Kidney (tissue), 14 donors: ENCODE data around the gene CRTC1. TPM values are rescaled to one million over a fixed set of nuclear protein-coding genes. Genes with fewer than 3 reads are reported as not detected.

Experiments
- DNase-seq, 5 donors: peaks; one replicate each; pipeline ENCODE4 v3.0.0-alpha.2; 2013 to 2020
- FAIRE-seq: peaks from 2 replicates; lab custom pipeline; 2012; peaks lifted over from hg19 to GRCh38; lab: Jason Lieb, UNC
- H3K27ac ChIP-seq, 2 donors: one replicate each; pipeline ENCODE4 v1.7.0; 2013; ENCODE audit warnings: low read depth in 2 of 2, low read length in 2 of 2, inconsistent platforms in 1 of 2
- H3K27me3 ChIP-seq: one replicate; pipeline ENCODE4 v1.7.1; 2013; ENCODE audit warnings: low read length, inconsistent platforms; ENCODE audit not compliant: control insufficient read depth, insufficient read depth
- H3K36me3 ChIP-seq, 3 donors: one replicate each; pipeline versions ENCODE4 v1.7.0 to v1.7.1; 2013; ENCODE audit warnings: low read length in 3 of 3, control low read depth in 1 of 3, inconsistent platforms in 1 of 3; ENCODE audit not compliant: insufficient read depth in 3 of 3, control insufficient read depth in 2 of 3
- H3K4me1 ChIP-seq, 3 donors: one replicate each; pipeline versions ENCODE4 v1.7.0 to v1.7.1; 2013; ENCODE audit warnings: low read length in 3 of 3, inconsistent platforms in 1 of 3, low read depth in 1 of 3; ENCODE audit not compliant: control insufficient read depth in 2 of 3, insufficient read depth in 2 of 3
- H3K4me3 ChIP-seq, 3 donors: one replicate each; pipeline versions ENCODE4 v1.7.0 to v1.8.1; 2013; ENCODE audit warnings: low read length in 3 of 3, control low read depth in 1 of 3, inconsistent platforms in 1 of 3
- H3K9ac ChIP-seq, 3 donors: one replicate each; pipeline versions ENCODE4 v1.7.0 to v1.7.1; 2013; ENCODE audit warnings: low read length in 3 of 3, control low read depth in 1 of 3, inconsistent platforms in 1 of 3
- H3K9me3 ChIP-seq, 3 donors: one replicate each; pipeline versions ENCODE4 v1.7.0 to v1.7.1; 2013; ENCODE audit warnings: low read length in 3 of 3, control low read depth in 1 of 3, inconsistent platforms in 1 of 3; ENCODE audit not compliant: control insufficient read depth in 2 of 3, insufficient read depth in 1 of 3
- CTCF ChIP-seq: IDR thresholded peaks from 3 replicates; pipeline ENCODE4 v1.5.1; 2012; ENCODE audit warnings: mild to moderate bottlenecking, moderate library complexity, borderline replicate concordance; ENCODE audit not compliant: insufficient read depth; ENCODE audit errors: extremely low read depth
- intact Hi-C: fragments of 100-400 bp; cut with DNase I; formaldehyde crosslinking; loops from one replicate; pipeline ENCODE4 v1.11.1; 2022
- polyA plus RNA-seq: library from polyadenylated mRNA; stranded (reverse); fragments of 350-450 nt; fragmentation: Illumina TruSeq; extraction: RNeasy Lipid Tissue Mini Kit (QIAGEN cat#74804); gene quantifications from one replicate; pipeline ENCODE4 v1.2.3, GENCODE V29; 2014; ENCODE audit warnings: low read depth, low replicate concordance; ENCODE audit not compliant: insufficient read depth
- total RNA-seq: library from RNA; stranded (reverse); fragmentation: NEBNext Ultra II Directional; extraction: Animal tissue kit (Norgen Biotek cat#: 25700); gene quantifications from one replicate; pipeline ENCODE4 v1.2.1, GENCODE V29; 2021
- donor health status: control.
- donor health status: control.
- donor health status: control.
- donor health status: control.
- donor health status: control.
- donor health status: DM: yes; HTN: yes; CAD: no.
- donor health status: Normal renal cell carcinoma (clear cell type).

The CRTC1 gene
- total and polyA plus RNA-seq, 2 donors from 2014 or later: 10.9 to 26.8 TPM

GRCh38 chr19:18796239-18796638, 112.8 kb downstream of the CRTC1 start:
- TF ChIP-seq CTCF: no peak
- Histone ChIP-seq H3K36me3 (no peaks in the 10 kb centered on the region), H3K4me1 (no peaks in the 10 kb centered on the region), H3K27ac (no peak overlapping the region), H3K27me3 (peaks cover 9% of the 10 kb centered on the region), H3K9ac (no peak overlapping the region), H3K9me3 (no peaks in the 10 kb centered on the region), H3K4me3 (no peak overlapping the region)
- FAIRE-seq: no peak
- no peak for DNase-seq
- intact Hi-C loops: no loop called here

GRCh38 chr19:18798384-18799352, 115.2 kb downstream of the CRTC1 start:
- DNase-seq: peak in 3 of 5 donors; percentile 49 to 75 (median 73)
- H3K4me3 ChIP-seq: no peak overlapping the region
- no peak for TF ChIP-seq CTCF
- H3K36me3 ChIP-seq: no peaks in the 10 kb centered on the region
- no peak for FAIRE-seq
- H3K9ac ChIP-seq: no peak overlapping the region
- no peaks in the 10 kb centered on the region for H3K9me3 ChIP-seq
- no peaks in the 10 kb centered on the region for H3K4me1 ChIP-seq
- no peak overlapping the region for H3K27ac ChIP-seq
- H3K27me3 ChIP-seq: peaks cover 5% of the 10 kb centered on the region
- intact Hi-C loops: no loop called here

- no peak for TF ChIP-seq CTCF
- Histone ChIP-seq H3K9ac (no peak overlapping the region), H3K27ac (no peak overlapping the region), H3K9me3 (no peaks in the 10 kb centered on the region), H3K36me3 (no peaks in the 10 kb centered on the region), H3K4me3 (no peak overlapping the region), H3K27me3 (peaks cover 3% of the 10 kb centered on the region), H3K4me1 (no peaks in the 10 kb centered on the region)
- intact Hi-C loops: no loop called here
- DNase-seq: no peak
- no peak for FAIRE-seq
These were observed 116.0 kb downstream of the CRTC1 start for GRCh38 chr19:18799389-18799970.
